ENCODE results near the gene MRPS22.

DNA sequence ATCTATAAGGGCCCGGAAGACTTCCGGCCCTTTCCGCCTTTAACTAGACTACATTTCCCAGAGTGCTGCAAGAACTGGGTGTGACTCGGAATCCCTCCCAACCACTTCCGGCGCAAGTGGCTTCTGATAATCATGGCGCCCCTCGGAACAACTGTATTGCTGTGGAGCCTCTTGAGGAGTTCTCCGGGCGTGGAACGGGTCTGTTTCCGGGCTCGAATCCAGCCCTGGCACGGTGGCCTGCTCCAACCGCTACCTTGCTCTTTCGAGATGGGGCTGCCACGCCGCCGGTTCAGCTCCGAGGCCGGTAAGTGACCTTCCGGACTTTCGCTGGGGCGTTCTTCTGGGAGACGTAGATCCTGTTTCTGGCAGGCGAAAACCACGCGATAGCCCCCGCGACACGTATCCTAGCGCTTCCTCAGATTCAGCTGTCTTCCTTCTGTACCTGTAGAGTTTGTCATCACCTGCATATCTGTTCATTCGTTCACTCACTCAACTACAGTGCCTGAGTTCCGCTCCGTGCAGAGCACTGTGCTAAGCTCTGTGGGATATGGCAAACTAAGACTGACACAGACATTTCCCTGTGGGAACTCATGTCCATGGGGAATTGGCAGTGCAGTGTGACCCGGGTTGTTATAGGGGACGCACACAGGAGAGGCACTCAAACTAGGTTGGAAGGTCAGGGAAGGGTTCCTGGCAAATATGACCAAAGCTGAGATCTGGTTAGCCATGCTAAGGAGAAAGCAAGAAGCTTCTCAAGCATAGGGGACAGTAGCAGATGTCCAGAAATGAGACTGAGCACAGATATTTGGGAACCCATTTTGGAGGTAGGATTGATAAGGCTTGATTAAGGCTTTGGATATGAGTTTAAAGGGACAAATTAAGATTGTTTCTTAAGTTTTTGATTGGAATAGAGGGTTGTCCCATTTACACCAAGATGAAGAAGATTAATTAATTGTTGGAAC lies at the start of gene MRPS22:
- TF ChIP-seq EZH2 (IDR thresholded peaks at IDR 0.05) (no peak), ELF1 (IDR thresholded peaks at IDR 0.05; ENCODE audit: borderline replicate concordance, low read depth) (peak; percentile 89)

Data from HCT116 (cell line).